Hindlimb muscle (tissue), 1 donor: ENCODE measurements around the gene BCL2A1. TPM values are rescaled to one million over a fixed set of nuclear protein-coding genes. Genes with fewer than 3 reads are reported as not detected.
"Not testable (repeated sequence)": the region's sequence is repeated elsewhere in the genome, so short reads cannot be mapped to it uniquely, and the experiment has no call there.

Source experiments
- DNase-seq: peaks from one replicate; pipeline ENCODE4 v3.0.0-alpha.2; 2013
- polyA plus RNA-seq: library from polyadenylated mRNA; unstranded; fragments of 120-200 nt; gene quantifications from one replicate; pipeline ENCODE4 v1.2.1, GENCODE V29; 2013; ENCODE audit not compliant: insufficient read length

BCL2A1 gene
- 0.34 TPM for polyA plus RNA-seq

GRCh38 chr15:79970624-79971434 is at the start of gene BCL2A1:
Gene BCL2A1, minus strand, starts transcription at chr15:79971196. Its CDS starts 77 bp downstream, at chr15:79971119.
- DNase-seq: peak; percentile 22

DNA sequence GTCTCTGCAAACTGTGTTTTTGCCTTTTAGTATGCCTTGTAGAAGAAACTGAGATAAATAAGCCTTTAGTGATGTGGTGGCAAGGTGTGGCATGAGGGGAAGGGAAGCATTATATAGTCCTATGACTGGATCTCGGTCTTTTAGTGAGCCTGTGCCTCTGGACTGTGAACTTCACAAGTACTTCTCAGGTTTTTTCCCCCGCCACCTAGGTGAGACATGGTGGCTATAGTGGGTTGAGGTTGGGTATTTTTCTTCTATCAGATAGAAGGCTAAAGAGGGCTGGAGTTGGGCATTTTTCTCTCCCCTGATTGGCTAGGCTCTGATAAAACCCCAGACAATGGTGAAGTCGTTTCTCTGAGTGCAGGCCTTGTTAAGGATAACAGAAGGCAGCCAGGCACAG is 49.7 kb upstream of the BCL2A1 start:
- no peak for DNase-seq

DNA sequence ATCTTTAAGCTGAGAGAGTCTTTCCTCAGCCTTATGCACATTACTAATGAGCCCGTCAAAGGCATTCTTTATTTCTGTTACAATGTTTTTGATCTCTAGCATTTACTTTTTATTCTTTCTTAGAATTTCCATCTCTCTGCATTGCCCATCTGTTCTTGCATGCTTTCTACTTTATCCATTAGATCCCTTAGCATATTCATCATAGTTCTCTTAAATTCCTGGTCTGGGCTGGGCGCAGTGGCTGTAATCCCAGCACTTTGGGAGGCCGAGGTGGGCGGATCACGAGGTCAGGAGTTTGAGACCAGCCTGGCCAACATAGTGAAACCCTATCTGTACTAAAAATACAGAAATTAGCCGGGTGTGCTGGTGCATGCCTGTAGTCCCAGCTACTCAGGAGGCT is 49.2 kb upstream of the BCL2A1 start:
- DNase-seq: not testable (repeated sequence)

DNA sequence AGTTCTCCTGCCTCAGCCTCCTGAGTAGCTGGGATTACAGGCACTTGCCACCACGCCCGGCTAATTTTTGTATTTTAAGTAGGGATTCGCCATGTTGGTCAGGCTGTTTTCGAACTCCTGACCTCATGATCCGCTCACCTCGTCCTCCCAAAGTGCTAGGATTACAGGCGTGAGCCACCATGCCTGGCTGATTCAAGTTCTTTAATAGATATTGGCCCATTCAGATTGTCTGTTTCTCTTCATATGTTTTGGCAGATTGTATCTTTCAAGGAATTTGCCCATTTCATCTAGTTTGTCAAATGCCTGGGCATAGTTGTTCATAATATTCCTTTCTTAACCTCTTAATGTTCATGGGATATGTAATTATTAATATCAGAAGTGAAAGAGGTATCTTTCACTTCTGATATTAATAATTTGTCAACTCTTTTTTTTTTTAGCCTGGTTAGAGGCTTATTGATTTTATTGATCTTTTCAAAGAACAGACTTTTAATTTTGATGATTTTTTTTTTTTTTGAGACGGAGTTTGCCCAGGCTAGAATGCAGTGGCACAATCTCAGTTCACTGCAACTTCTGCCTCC is 48.3 kb upstream of the BCL2A1 start:
- no peak for DNase-seq

GRCh38 chr15:80017139-80017538 is 46.1 kb upstream of the BCL2A1 start:
- DNase-seq: not testable (repeated sequence)

DNA sequence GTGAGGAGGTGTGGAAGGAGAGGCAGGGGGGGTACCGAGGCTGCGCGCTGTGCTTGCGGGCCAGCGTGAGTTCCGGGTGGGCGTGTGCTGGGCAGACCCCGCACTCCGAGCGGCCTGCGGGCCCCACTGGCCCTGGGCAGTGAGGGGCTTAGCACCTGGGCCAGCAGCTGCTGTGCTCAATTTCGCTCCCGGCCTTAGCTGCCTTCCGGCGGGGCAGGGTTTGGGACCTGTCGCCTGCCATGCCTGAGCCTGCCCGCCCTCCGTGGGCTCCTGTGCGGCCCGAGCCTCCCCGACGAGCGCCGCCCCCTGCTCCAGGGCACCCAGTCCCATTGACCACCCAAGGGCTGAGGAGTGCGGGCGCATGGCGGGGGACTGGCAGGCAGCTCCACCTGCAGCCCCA is 45.5 kb upstream of the BCL2A1 start:
- DNase-seq: not testable (repeated sequence)

- no peak for DNase-seq
Observed at GRCh38 chr15:80015156-80015555, 44.2 kb upstream of the BCL2A1 start.

DNA sequence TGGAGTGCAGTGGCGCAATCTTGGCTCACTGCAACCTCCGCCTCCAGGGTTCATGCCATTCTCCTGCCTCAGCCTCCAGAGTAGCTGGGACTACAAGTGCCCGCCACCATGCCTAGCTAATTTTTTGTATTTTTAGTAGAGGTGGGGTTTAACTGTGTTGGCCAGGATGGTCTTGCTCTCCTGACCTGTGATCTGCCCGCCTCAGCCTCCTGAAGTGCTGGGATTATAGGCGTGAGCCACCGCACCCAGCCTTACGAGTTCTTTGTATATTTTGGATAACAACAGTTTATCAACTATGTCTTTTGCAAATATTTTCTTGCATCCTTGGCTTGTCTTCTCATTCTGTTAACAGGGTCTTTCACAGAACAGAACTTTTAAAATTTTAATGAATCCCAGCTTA is 43.2 kb upstream of the BCL2A1 start:
- not testable (repeated sequence) for DNase-seq

DNA sequence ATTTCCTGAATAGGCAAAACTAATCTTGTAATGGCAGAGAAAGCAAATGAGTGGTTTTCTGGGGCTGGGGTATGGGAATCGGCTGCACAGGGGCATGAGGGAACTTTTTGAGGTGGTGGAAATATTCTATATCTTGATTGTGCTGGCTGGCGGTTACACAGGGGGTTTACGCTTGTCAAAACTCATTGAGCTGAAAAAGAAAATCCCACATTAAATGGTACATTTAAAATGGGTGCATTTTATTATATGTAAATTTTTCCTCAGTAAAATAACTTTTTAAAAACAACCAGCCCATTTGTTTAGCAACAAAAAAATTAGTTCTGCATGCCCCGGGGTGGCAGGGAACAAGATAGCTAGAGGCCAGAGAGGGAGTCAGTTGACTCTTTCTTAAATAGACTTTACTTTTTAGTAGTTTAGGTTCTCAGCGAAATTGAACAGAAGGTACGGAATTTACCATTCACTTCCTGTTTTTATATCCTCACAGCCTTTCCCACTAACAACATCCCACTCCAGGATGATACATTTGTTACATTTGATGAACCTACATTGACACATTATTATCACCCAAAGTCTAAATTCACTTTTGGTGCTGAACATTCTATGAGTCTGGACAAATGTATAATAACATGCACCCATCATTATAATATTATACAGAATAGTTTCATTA is 41.2 kb upstream of the BCL2A1 start:
- DNase-seq: no peak

- DNase-seq: no peak
Observed at GRCh38 chr15:80011596-80011995, 40.6 kb upstream of the BCL2A1 start.

DNA sequence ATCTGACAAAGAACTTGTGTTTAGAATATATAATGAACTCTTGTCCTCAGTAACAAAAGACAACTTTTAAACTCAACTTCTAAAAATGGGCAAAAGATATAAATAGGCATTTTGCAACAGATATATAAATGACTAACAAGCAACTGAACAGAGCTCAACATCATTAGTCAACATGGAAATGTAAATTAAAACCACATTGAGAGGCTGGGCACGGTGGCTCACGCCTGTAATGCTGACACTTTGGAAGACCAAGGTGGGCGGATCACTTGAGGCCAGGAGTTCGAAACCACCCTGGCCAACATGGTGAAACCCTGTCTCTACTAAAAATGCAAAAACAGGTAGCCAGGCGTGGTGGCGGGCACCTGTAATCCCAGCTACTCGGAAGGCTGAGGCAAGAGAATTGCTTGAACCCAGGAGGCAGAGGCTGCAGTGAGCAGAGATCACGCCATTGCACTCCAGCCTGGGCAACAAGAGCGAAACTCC is 40.1 kb upstream of the BCL2A1 start:
- DNase-seq: not testable (repeated sequence)

- DNase-seq: no peak
Observed at GRCh38 chr15:80010131-80010673, 39.2 kb upstream of the BCL2A1 start.

DNA sequence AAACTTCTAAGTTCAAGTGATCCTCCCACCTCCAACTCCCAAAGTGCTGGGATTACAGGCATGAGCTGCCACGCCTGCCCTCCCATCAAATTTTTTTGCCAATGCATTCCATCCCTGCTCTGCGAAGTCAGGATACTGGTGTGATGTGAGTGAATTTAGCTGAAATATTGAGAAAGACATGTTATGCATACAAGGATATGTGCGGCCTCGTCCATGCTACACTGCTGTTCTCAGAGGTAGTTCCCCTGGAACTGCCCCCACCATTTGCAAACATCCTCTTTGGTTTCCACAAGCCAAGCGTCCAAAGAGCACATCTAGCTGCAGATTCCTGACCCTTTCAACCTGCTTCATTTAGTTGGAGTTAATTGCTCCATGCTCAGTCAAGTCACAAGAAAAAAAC is 36.5 kb upstream of the BCL2A1 start:
- no peak for DNase-seq

DNA sequence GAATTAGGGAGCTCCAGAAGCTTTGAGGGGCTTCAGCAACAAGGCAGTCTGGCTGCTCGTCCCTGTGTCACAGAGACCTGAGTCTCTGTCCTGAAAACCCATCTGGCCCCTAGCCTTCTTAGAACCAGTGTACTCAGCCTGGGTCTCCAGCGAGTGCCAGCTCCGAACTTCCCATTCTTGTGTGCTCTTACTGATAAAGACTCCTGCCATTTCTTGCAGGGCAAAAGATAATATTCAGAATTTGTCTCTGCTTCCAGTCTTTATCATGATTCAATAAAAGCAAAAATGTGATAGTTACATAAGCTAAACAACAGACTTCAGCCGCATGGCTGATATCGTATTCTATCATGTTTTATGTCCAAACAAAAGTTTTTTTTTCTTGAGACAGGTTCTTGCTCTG is 36.0 kb upstream of the BCL2A1 start:
- no peak for DNase-seq

- DNase-seq: no peak
Observed at GRCh38 chr15:80003934-80004472, 33.0 kb upstream of the BCL2A1 start.

GRCh38 chr15:80003171-80003570 is 32.2 kb upstream of the BCL2A1 start:
- DNase-seq: no peak

- DNase-seq: no peak
Observed at GRCh38 chr15:80002267-80002666, 31.3 kb upstream of the BCL2A1 start.

DNA sequence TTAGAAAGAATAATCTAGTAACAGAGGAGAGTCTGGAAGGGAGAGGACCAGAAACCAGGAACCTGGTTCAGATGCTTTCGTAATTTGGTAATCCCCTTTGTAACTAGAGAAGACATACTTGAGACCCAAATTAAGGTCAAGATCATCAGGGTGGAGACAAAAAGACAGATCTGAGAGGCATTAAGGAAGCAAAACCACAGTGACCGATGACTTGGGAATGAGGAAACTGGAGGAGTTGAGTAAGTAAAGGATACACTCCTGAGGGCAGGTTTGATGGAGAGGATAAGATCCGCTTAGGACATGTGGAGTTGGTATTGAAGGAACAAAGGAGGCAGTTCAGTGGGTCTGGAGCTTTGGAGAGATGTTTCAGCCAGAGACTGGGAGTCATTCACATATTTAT is 23.6 kb upstream of the BCL2A1 start:
- no peak for DNase-seq

DNA sequence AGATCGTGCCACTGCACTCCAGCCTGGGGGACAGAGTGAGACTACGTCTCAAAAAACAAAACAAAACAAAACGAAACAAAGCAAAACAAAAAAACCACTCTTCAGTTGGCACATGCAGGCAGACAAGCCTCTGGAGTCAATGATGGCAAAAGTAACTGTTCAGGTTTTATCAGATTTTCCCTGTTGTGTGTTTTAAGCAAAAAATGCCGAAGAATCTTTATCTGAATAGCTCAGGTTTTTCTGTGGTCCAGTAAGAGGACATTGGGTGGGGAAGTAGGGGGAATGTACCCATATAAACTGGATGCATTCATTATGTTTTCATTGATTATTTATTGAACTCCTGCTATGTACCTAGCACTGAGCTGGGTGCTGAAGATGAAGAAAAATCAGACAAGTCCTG is 20.8 kb upstream of the BCL2A1 start:
- DNase-seq: no peak

GRCh38 chr15:79990997-79991334 is 20.0 kb upstream of the BCL2A1 start:
- DNase-seq: no peak

- no peak for DNase-seq
Observed at GRCh38 chr15:79990280-79990996, 19.4 kb upstream of the BCL2A1 start.

DNA sequence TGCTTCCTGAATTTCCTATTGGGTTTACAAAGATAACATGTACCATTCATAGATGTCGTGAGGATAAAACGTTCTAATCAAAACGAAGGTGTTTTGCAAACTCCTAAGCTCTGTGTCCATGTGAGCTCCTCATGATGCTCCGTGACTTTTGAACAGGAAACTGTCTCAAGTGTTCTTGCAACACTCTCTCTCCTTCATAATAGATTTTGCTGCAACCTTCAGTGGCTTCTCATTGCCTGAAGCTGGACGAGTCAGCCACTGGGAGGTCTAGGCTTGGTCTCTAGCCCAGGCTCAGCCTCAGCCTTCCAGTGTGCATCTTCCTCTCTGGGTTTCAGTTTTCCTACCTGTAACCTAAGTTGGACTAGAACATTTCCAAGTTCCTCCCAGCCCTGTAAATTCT is 18.7 kb upstream of the BCL2A1 start:
- no peak for DNase-seq
